Measurements from ENCODE around the gene CDK11A.
"Not testable (repeated sequence)": the region's sequence is repeated elsewhere in the genome, so short reads cannot be mapped to it uniquely, and the experiment has no call there.

The CDK11A gene

GRCh38 chr1:1721201-1721600 lies 3.0 kb downstream of the CDK11A start:
- H3K4me3 ChIP-seq (ENCODE audit: severe bottlenecking), result no peak overlapping the region
- TF ChIP-seq CTCF (IDR thresholded peaks at IDR 0.05; ENCODE audit: poor library complexity, severe bottlenecking), result no peak
- no peaks in the 10 kb centered on the region for H3K9me3 ChIP-seq (ENCODE audit: severe bottlenecking)
- H3K27ac ChIP-seq (ENCODE audit: poor library complexity, severe bottlenecking), result no peak overlapping the region
- no peak for ATAC-seq (ENCODE audit: low read depth)
- no peak for DNase-seq (ENCODE audit: low spot score)
- no peaks in the 10 kb centered on the region for H3K4me1 ChIP-seq (ENCODE audit: insufficient read depth, poor library complexity, severe bottlenecking)
- H3K36me3 ChIP-seq (ENCODE audit: low read depth), result peaks cover 24% of the 10 kb centered on the region
- no peaks in the 10 kb centered on the region for H3K27me3 ChIP-seq (ENCODE audit: insufficient read depth, poor library complexity, severe bottlenecking)

- DNase-seq (ENCODE audit: low spot score); H3K9me3 ChIP-seq (ENCODE audit: severe bottlenecking); H3K4me1 ChIP-seq (ENCODE audit: insufficient read depth, poor library complexity, severe bottlenecking); H3K4me3 ChIP-seq (ENCODE audit: severe bottlenecking); ATAC-seq (ENCODE audit: low read depth); H3K27me3 ChIP-seq (ENCODE audit: insufficient read depth, poor library complexity, severe bottlenecking); H3K27ac ChIP-seq (ENCODE audit: poor library complexity, severe bottlenecking): not testable (repeated sequence)
- peaks cover 12% of the 10 kb centered on the region for H3K36me3 ChIP-seq (ENCODE audit: low read depth)
These were observed 8.9 kb downstream of the CDK11A start for GRCh38 chr1:1715109-1715883.

DNA sequence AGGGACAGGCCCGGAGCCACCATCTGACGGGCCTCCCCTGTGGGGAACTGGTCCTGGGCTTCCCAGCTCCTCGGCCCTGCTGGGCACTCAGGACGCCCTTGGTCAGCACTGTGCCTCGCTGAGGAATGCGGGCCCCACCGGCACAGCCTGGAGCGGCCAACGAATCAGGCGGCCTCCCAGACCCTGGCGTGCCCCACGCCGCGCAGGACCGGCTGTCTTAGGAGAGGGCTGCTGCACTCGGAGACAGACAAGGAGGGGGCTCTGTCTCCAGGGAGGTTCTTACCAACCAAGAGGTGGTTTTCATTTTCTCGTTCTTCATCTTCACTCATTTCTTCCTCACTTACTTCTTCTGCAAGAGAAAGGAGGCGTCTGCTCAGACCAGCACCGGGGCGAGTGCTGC lies 16.3 kb downstream of the CDK11A start:
- not testable (repeated sequence) for H3K36me3 ChIP-seq (ENCODE audit: low read depth); H3K27ac ChIP-seq (ENCODE audit: poor library complexity, severe bottlenecking); H3K9me3 ChIP-seq (ENCODE audit: severe bottlenecking); H3K27me3 ChIP-seq (ENCODE audit: insufficient read depth, poor library complexity, severe bottlenecking); DNase-seq (ENCODE audit: low spot score); H3K4me1 ChIP-seq (ENCODE audit: insufficient read depth, poor library complexity, severe bottlenecking); H3K4me3 ChIP-seq (ENCODE audit: severe bottlenecking); ATAC-seq (ENCODE audit: low read depth)

DNA sequence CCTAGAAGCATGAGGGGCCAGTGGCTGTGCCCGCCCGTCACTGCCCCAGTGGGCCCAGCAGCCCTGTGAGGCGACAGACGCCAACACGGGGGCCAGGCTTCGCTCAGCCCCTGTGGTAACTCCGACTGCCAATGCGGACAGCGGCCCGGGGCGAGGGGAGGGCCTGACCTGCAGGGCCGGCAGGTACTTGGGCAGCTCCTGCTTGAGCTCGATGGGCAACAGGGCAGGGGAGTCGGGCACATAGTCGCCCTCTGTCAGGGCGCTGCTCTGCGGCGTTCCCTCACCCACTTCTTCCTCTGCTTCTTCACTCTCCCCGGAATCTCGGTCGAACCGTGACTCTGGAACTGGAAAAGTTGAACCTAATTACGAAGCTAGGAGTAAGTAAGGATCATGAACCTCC lies 16.9 kb downstream of the CDK11A start:
- not testable (repeated sequence) for H3K27me3 ChIP-seq (ENCODE audit: insufficient read depth, poor library complexity, severe bottlenecking); ATAC-seq (ENCODE audit: low read depth); H3K4me3 ChIP-seq (ENCODE audit: severe bottlenecking); H3K4me1 ChIP-seq (ENCODE audit: insufficient read depth, poor library complexity, severe bottlenecking); H3K27ac ChIP-seq (ENCODE audit: poor library complexity, severe bottlenecking); H3K9me3 ChIP-seq (ENCODE audit: severe bottlenecking); H3K36me3 ChIP-seq (ENCODE audit: low read depth)
- peak; percentile 35 for DNase-seq (ENCODE audit: low spot score)

- H3K4me3 ChIP-seq (ENCODE audit: severe bottlenecking); ATAC-seq (ENCODE audit: low read depth); H3K27ac ChIP-seq (ENCODE audit: poor library complexity, severe bottlenecking); H3K9me3 ChIP-seq (ENCODE audit: severe bottlenecking); H3K36me3 ChIP-seq (ENCODE audit: low read depth); H3K27me3 ChIP-seq (ENCODE audit: insufficient read depth, poor library complexity, severe bottlenecking); H3K4me1 ChIP-seq (ENCODE audit: insufficient read depth, poor library complexity, severe bottlenecking): not testable (repeated sequence)
- peak; percentile 15 for DNase-seq (ENCODE audit: low spot score)
These were observed 18.5 kb downstream of the CDK11A start for GRCh38 chr1:1705623-1706022.

- H3K4me3 ChIP-seq (ENCODE audit: severe bottlenecking); H3K27me3 ChIP-seq (ENCODE audit: insufficient read depth, poor library complexity, severe bottlenecking); ATAC-seq (ENCODE audit: low read depth): not testable (repeated sequence)
These were observed 19.7 kb downstream of the CDK11A start for GRCh38 chr1:1704284-1704957.

DNA sequence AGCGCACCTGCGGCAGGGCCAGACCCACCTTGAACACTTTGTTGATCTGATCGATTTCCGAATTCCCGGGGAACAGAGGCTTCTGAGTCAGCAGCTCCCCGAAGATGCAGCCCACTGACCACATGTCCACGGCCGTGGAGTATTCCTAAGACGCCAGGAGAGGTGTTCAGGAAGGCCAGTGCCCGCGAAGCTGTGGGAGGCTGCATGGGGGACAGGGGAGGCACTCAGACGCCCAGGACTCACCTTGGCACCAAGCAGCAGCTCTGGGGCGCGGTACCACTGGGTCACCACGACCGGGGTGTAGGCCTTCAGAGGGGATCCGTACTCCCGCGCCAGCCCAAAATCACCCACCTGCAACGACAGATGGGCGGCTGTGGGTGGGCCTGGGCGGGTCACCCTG lies 20.4 kb downstream of the CDK11A start:
- no peak for TF ChIP-seq CTCF (IDR thresholded peaks at IDR 0.05; ENCODE audit: poor library complexity, severe bottlenecking)
- Histone ChIP-seq H3K4me3 (ENCODE audit: severe bottlenecking) (no peak overlapping the region), H3K9me3 (ENCODE audit: severe bottlenecking) (no peaks in the 10 kb centered on the region), H3K4me1 (ENCODE audit: insufficient read depth, poor library complexity, severe bottlenecking) (no peaks in the 10 kb centered on the region), H3K27me3 (ENCODE audit: insufficient read depth, poor library complexity, severe bottlenecking) (no peaks in the 10 kb centered on the region), H3K27ac (ENCODE audit: poor library complexity, severe bottlenecking) (no peak overlapping the region), H3K36me3 (ENCODE audit: low read depth) (no peaks in the 10 kb centered on the region)
- DNase-seq (ENCODE audit: low spot score), result peak; percentile 54
- no peak for ATAC-seq (ENCODE audit: low read depth)

More at GRCh38 chr1:1704284-1704957, 19.7 kb downstream of the CDK11A start:
- not testable (repeated sequence) for H3K36me3 ChIP-seq (ENCODE audit: low read depth); H3K27ac ChIP-seq (ENCODE audit: poor library complexity, severe bottlenecking); H3K4me1 ChIP-seq (ENCODE audit: insufficient read depth, poor library complexity, severe bottlenecking); H3K9me3 ChIP-seq (ENCODE audit: severe bottlenecking)
- peak; percentile 56 for DNase-seq (ENCODE audit: low spot score)

DNA sequence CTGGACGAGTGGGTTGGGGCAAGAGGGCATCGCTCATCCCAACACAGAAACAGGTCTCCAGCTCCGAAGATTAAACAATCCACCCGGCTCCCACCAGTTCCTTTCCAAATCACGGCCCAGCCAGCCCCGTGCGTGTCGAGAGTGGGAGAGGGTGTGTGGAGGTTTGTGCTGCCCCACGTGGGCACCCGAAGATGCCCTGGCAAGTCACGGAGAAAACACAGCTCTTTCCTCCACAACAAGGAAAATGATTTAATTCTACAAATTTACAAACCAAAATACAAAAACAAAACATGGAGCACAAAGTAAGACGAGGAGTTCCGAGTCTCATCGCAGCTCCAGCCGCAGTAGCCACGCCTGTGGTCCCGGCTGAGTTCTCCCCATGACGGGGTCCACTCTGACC lies 21.7 kb downstream of the CDK11A start:
- ATAC-seq (ENCODE audit: low read depth); H3K27me3 ChIP-seq (ENCODE audit: insufficient read depth, poor library complexity, severe bottlenecking); H3K4me3 ChIP-seq (ENCODE audit: severe bottlenecking); H3K9me3 ChIP-seq (ENCODE audit: severe bottlenecking); H3K4me1 ChIP-seq (ENCODE audit: insufficient read depth, poor library complexity, severe bottlenecking); H3K27ac ChIP-seq (ENCODE audit: poor library complexity, severe bottlenecking); H3K36me3 ChIP-seq (ENCODE audit: low read depth): not testable (repeated sequence)
- DNase-seq (ENCODE audit: low spot score), result peak; percentile 8

DNA sequence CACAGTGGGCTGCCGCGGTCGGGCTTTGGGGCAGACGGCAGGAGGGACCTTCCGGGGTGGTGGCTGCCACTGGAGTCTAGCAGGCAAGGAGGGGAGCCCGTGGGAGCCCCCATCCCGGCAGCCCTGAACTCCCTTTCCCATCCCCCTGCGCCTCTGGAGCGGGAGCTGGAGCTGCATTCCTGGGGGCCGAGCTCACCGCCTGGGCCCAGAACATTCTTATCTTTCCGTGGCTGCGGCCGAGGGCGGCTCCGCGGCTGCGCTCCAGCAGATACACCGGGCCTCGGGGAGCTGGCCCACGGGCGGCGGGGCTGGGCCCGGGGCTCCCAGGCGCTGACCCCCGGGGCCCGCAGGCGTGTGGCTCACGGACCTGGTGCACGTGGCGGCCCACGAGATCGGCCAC lies 23.6 kb downstream of the CDK11A start:
- not testable (repeated sequence) for H3K9me3 ChIP-seq (ENCODE audit: severe bottlenecking); H3K4me1 ChIP-seq (ENCODE audit: insufficient read depth, poor library complexity, severe bottlenecking); H3K27ac ChIP-seq (ENCODE audit: poor library complexity, severe bottlenecking); H3K4me3 ChIP-seq (ENCODE audit: severe bottlenecking); H3K36me3 ChIP-seq (ENCODE audit: low read depth); H3K27me3 ChIP-seq (ENCODE audit: insufficient read depth, poor library complexity, severe bottlenecking); DNase-seq (ENCODE audit: low spot score)
- peak; percentile 46; the same call in 2 of the 3 replicates for ATAC-seq (ENCODE audit: low read depth)

DNA sequence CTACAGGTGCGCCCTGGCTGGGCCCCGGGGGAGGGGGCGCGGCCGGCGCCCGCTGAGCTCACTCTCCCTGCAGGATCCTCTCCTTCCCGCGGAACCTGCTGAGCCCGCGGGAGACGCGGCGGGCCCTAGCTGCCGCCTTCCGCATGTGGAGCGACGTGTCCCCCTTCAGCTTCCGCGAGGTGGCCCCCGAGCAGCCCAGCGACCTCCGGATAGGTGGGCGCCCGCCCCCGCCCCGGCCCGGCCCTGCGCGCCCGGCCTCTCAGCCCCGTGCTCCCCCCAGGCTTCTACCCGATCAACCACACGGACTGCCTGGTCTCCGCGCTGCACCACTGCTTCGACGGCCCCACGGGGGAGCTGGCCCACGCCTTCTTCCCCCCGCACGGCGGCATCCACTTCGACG lies 24.1 kb downstream of the CDK11A start:
- not testable (repeated sequence) for DNase-seq (ENCODE audit: low spot score); H3K27ac ChIP-seq (ENCODE audit: poor library complexity, severe bottlenecking); H3K4me3 ChIP-seq (ENCODE audit: severe bottlenecking); H3K27me3 ChIP-seq (ENCODE audit: insufficient read depth, poor library complexity, severe bottlenecking); H3K9me3 ChIP-seq (ENCODE audit: severe bottlenecking); H3K4me1 ChIP-seq (ENCODE audit: insufficient read depth, poor library complexity, severe bottlenecking); H3K36me3 ChIP-seq (ENCODE audit: low read depth); ATAC-seq (ENCODE audit: low read depth)
